Neural progenitor cell (in vitro differentiated cells): ENCODE results near the gene CRIM1.

Experiments
- EZH2 ChIP-seq: fragments of 200-600 bp; sonication (generic); IDR thresholded peaks from 2 replicates; pipeline ENCODE4 v1.6.1; 2017; ENCODE audit warnings: antibody characterized with exemption, mild to moderate bottlenecking, moderate library complexity
- EZH2phosphoT487 ChIP-seq: fragments of 200-600 bp; sonication (generic); IDR thresholded peaks from 2 replicates; pipeline ENCODE4 v1.6.1; 2017; ENCODE audit warnings: antibody characterized with exemption
- TF ChIP-seq, protein P1 (sequence below): fragments of 200-600 bp; sonication (generic); IDR thresholded peaks from 2 replicates; pipeline ENCODE4 v1.5.1; 2017; ENCODE audit warnings: antibody characterized with exemption, mild to moderate bottlenecking

DNA sequence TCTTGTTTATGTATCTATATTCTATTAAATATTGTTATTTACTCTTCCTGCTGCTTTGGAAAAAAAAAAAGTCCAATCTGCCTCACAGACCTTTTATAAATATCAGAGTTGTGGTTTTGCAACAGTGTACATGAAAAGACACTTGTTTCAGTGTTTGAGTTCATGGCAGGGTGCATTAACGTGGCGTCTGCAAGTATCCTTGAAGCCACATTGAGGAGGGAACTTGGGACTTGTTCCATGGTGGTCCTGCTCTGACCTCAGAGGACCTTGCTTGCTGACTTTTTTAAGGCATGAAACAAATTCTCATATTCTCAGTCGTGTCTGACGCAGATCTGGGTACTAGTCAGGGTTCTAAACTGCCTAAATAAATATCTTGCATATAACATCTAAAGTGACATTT lies 55.1 kb downstream of the CRIM1 start:
- TF ChIP-seq, protein P1, sequence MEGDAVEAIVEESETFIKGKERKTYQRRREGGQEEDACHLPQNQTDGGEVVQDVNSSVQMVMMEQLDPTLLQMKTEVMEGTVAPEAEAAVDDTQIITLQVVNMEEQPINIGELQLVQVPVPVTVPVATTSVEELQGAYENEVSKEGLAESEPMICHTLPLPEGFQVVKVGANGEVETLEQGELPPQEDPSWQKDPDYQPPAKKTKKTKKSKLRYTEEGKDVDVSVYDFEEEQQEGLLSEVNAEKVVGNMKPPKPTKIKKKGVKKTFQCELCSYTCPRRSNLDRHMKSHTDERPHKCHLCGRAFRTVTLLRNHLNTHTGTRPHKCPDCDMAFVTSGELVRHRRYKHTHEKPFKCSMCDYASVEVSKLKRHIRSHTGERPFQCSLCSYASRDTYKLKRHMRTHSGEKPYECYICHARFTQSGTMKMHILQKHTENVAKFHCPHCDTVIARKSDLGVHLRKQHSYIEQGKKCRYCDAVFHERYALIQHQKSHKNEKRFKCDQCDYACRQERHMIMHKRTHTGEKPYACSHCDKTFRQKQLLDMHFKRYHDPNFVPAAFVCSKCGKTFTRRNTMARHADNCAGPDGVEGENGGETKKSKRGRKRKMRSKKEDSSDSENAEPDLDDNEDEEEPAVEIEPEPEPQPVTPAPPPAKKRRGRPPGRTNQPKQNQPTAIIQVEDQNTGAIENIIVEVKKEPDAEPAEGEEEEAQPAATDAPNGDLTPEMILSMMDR: no peak
- TF ChIP-seq EZH2 (no peak), EZH2phosphoT487 (no peak)
